GM12864 (cell line): Measurements from ENCODE around the gene TBX2.
"Not testable (repeated sequence)": the region's sequence is repeated elsewhere in the genome, so short reads cannot be mapped to it uniquely, and the experiment has no call there.

ENCODE experiments used
- DNase-seq: peaks from one replicate; pipeline ENCODE4 v3.0.0-alpha.2; 2011; ENCODE audit warnings: low read depth
- H3K4me3 ChIP-seq: 2 replicates; pipeline ENCODE4 v1.5.1; 2011; ENCODE audit warnings: mild to moderate bottlenecking, low read depth, low read length, control low read depth
- TF ChIP-seq, protein P1 (sequence below): IDR thresholded peaks from 2 replicates; pipeline ENCODE4 v1.5.1; 2011; ENCODE audit warnings: low read depth, mild to moderate bottlenecking, moderate library complexity, low read length, control low read depth, inconsistent platforms; ENCODE audit errors: missing control alignments

Gene TBX2

DNA sequence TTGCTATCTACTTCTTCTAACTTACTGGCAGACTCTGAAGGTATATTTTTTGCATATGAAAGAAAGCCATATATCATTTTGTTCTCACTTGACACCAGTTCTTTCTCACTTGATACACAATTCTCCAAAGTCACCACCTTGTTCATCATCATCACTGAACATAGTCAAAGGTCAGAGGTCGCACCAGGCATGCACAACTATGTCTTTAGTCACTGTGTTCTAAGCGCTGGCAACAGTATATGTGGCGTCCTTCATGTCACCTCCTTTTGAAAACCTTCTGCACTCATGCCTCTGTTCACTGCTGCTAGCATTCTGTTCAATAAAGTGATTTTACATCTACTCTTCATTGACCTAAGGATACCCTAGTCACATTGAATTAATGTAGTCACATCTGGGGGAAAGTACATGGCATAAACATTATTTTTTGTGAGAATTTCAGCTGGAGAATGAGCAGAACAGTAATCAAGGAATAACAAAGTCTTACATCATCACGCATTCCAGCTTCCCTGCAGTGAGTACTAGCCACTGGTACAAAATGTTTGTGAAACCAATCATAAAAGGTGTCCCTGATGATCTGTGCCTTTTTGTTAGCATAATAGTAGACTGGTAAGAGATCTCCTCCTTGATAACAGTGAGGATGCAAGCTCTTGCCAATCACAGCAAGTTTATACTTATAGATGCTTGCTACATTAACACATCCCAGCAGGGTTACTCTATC is 32.1 kb downstream of the TBX2 start:
- no peak overlapping the region for H3K4me3 ChIP-seq
- DNase-seq = no peak
- TF ChIP-seq, protein P1, sequence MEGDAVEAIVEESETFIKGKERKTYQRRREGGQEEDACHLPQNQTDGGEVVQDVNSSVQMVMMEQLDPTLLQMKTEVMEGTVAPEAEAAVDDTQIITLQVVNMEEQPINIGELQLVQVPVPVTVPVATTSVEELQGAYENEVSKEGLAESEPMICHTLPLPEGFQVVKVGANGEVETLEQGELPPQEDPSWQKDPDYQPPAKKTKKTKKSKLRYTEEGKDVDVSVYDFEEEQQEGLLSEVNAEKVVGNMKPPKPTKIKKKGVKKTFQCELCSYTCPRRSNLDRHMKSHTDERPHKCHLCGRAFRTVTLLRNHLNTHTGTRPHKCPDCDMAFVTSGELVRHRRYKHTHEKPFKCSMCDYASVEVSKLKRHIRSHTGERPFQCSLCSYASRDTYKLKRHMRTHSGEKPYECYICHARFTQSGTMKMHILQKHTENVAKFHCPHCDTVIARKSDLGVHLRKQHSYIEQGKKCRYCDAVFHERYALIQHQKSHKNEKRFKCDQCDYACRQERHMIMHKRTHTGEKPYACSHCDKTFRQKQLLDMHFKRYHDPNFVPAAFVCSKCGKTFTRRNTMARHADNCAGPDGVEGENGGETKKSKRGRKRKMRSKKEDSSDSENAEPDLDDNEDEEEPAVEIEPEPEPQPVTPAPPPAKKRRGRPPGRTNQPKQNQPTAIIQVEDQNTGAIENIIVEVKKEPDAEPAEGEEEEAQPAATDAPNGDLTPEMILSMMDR = no peak

DNA sequence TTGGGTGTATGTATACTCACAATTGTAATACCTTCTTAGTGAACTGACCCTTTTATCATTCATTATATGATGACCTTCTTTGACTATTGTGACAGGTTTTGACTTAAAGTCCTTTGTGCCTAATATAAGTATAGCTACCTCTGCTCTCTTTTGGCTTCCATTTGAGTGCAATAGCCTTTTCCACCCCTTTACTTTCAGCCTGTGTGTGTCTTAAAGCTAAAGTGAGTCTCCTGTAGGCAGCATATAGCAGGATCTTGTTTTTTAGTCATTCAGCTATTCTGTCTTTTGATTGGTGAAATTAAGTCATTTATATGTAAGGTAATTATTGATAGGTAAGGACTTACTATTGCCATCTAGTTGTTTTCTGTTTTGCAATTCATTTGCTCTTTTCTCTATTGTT is 36.6 kb downstream of the TBX2 start:
- TF ChIP-seq, protein P1 = no peak
- H3K4me3 ChIP-seq = no peak overlapping the region
- DNase-seq = no peak

DNA sequence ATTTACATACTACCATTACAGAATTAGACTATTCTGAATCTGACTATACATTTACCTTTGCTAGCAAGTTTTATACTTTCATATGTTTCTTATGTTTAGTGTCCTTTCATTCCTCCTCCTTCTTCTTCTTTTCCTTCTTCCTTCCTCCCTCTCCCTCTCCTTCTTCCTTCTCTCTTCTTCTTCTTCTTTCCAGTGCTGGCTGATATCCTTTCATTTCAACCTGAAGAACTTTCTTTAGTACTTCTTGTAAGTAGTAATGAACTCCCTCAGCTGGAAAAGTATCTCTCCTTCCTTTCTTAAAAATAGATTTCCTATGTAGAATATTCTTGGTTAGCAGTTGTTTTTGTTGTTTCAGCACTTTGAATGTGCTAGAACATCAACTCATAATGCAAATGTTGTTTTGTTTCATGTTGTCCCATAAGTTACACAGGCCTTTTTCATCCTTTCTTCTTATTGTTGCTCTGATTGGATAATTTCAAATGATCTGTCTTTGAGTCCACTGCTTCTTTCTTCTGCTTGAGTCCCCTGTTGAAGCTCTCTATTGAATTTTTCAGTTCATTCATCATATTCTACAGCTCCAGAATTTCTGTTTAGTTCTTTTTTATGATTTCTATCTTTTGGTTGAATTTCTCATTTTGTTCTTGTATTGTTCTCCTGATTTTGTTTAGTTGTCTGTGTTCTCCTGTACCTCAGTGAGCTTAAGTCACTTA is 37.5 kb downstream of the TBX2 start:
- H3K4me3 ChIP-seq = no peak overlapping the region
- DNase-seq = no peak
- TF ChIP-seq, protein P1 = no peak

DNA sequence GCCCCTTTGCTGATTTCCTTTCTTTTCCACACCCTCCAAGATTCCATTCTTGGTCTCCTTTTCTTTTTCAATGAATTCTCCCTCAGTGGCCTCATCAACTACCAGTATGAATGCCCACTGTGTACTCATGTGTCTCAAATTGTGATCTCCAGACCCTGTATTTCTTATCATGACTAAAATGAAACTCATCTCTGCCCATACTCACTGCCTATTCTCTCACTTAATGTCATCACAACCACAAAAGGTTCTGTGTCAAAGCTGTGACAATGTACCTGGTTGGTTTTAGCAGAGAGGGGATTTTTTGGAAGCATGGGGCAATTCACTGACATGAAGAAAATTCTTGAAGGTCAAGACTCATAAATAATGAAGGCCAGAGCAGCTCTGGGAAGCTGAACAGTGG is 41.1 kb downstream of the TBX2 start:
- TF ChIP-seq, protein P1 = no peak
- no peak for DNase-seq
- H3K4me3 ChIP-seq = no peak overlapping the region

DNA sequence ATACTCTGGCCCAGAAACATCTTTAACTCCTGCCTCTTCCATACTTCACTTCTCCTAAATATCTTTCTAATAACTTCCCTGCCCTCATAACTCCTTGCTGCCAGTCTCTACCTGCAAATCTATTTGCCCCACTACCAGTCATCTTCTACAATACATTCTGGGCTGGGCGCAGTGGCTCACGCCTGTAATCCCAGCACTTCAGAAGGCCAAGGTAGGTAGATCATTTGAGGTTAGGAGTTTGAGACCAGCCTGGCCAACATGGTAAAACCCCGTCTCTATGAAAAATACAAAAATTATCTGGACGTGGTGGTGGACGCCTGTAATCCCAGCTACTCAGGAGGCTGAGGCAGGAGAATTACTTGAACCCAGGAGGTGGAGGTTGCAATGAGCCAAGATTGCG is 41.9 kb downstream of the TBX2 start:
- not testable (repeated sequence) for DNase-seq, H3K4me3 ChIP-seq

DNA sequence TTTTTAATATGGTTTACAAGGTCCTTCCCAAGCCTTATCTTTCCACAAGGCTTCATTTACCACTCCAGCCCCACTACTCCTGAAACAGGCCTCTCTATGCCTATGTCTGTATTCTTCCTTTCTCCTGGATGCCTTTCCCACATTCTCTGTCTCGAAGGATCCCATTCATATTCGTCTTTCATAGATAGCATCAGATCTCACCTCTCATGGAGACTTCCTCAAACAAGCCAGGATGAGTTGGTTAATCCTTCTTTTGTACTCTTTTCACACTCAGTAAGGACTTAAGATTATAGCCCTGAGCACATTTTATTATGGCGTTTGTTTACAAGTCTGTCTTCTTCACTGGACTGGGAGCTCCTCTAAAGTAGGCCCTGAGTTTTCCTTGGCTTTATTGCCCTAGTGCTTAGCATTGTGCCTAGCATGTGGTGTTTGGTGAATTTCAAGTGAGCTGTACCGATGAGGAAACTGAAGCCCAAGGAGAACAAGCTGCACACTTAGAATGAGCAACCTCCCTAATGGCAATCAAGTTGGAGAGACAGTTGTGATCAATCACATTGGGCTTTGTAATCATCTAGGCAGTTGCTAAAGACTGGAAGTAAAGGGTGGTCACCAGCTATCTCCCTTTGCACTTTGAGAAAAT is 42.6 kb downstream of the TBX2 start:
- no peak for DNase-seq
- H3K4me3 ChIP-seq = no peak overlapping the region
- TF ChIP-seq, protein P1 = no peak

DNA sequence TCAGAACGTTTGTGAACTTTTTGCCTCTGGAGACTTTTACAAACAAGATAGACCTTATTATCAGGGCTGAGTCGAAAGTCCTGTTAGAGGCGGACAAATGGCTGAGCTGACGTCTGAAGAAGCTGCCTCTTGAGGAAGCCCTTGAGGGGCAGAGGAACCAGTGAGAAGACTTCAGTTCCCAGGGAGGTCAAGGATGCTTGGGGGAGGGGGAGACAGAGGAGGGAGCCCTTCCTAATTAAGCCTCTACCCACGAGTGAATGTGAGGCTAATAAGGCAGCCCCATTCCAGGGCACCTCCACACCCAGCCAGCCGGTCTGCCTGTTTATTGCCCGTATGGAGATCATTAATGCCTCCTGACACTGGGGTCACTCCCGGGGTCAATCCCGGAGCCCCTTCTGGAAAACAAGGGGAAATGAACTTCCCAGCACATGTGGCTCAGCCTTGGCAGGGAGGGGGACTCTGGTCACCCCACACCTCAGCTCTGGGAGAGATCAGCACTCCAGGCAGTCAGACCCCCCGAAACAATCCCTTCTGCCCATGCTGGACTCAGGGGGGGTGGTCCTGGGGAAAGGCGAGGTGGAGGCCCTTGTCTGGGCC is 43.3 kb downstream of the TBX2 start:
- DNase-seq = no peak
- no peak overlapping the region for H3K4me3 ChIP-seq
- TF ChIP-seq, protein P1 = no peak
